Peyer's patch (tissue), 4 donors: ENCODE measurements around the gene NBAS.

Source experiments
- CTCF ChIP-seq, 6 experiments: fragments of 450-650 bp in 4 of 6; fragments of 200-600 bp in 2 of 6; sonication (generic) in 1 of 6; IDR thresholded peaks; one replicate each; pipeline ENCODE4 v1.5.1; 2017 to 2019; ENCODE audit warnings: antibody characterized with exemption in 6 of 6, mild to moderate bottlenecking in 3 of 6, moderate library complexity in 1 of 6
- POLR2A ChIP-seq, 2 donors: fragments of 450-650 bp; IDR thresholded peaks; one replicate each; pipeline ENCODE4 v1.5.1; 2017; ENCODE audit warnings: antibody characterized with exemption in 2 of 2, mild to moderate bottlenecking in 2 of 2, moderate library complexity in 2 of 2

- TF ChIP-seq CTCF (IDR thresholded peaks at IDR 0.05) (no peak), POLR2A (IDR thresholded peaks at IDR 0.05) (no peak)
Measured at GRCh38 chr2:15388406-15389325, 172.5 kb downstream of the NBAS start.
